Prostate gland (tissue), 2 donors: Measurements from ENCODE around the gene EGF.

Source experiments
- CTCF ChIP-seq, 4 experiments: fragments of 200-600 bp in 2 of 4; fragments of 450-650 bp in 2 of 4; sonication (generic) in 2 of 4; IDR thresholded peaks; 1 replicate in 3 of 4; 2 replicates in 1 of 4; pipeline ENCODE4 v1.5.1; 2016 to 2019; ENCODE audit warnings: antibody characterized with exemption in 4 of 4, mild to moderate bottlenecking in 2 of 4, moderate library complexity in 2 of 4
- POLR2A ChIP-seq: fragments of 450-650 bp; IDR thresholded peaks from one replicate; pipeline ENCODE4 v1.6.1; 2016; ENCODE audit warnings: antibody characterized with exemption, mild to moderate bottlenecking
- POLR2AphosphoS5 ChIP-seq: sonication (generic); formaldehyde crosslinking; IDR thresholded peaks from one replicate; pipeline ENCODE4 v1.6.1; 2017; ENCODE audit warnings: antibody characterized with exemption

- TF ChIP-seq CTCF (IDR thresholded peaks at IDR 0.05): no peak
- TF ChIP-seq POLR2AphosphoS5: no peak
- no peak for TF ChIP-seq POLR2A
These were observed 91.9 kb downstream of the EGF start for GRCh38 chr4:110004556-110004955.
